GM21737 (cell line): ENCODE measurements around the gene SLC2A4.

Source experiments
- ATAC-seq: cut with Tn5 transposase; IDR thresholded peaks from one replicate; pipeline ENCODE4 v1.9.1; 2021; ENCODE audit warnings: mild to moderate bottlenecking, moderate library complexity; ENCODE audit not compliant: unreplicated experiment

Gene SLC2A4

DNA sequence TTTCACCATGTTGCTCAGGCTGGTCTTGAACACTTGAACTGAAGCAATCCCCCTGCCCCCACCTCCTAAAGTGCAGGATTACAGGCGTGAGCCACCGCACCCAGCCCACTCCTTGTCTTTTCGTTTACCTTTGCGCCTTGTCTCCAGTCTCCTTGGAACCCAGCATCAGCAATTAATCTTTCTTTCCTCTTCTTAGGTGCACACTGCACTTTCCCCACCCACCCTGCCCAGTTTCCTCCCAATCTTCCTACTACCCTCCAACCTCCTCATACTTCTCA lies 17.8 kb upstream of the SLC2A4 start:
- ATAC-seq, result no peak

DNA sequence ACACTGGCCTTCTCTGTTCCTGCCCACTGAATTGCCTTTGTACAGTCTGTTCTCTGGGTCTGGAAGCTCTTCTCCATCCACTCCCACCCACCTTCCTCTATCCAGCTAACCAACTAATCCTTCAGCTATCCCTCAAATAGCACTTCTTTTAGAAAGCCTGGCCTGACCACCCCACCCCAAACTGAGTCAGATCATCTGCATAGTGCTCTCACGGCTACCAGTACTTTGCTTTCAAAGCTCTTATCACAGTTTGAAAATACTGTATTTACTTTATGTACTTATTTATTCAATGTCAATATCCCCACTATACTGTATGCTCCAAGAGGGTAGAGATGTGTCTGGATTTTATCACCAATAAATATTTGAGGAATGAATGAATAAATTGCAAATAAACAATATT lies 14.7 kb upstream of the SLC2A4 start:
- no peak for ATAC-seq

DNA sequence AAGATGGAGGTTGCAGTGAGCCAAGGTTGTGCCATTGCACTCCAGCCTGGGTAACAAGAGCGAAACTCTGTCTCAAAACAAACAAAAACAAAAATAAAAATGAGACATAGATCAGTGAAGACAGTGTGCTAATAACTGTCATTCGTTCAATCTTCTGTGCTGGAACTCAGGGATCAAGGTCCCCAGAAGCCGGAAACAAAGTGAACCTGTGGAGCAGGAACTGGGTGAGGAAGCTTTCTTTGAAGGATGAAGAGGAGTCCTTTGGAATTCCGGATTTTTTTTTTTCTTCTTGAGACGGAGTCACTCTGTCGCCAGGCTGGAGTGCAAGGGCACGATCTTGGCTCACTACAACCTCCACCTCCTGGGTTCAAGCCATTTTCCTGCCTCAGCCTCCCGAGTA lies 2.1 kb upstream of the SLC2A4 start:
- ATAC-seq, result no peak

DNA sequence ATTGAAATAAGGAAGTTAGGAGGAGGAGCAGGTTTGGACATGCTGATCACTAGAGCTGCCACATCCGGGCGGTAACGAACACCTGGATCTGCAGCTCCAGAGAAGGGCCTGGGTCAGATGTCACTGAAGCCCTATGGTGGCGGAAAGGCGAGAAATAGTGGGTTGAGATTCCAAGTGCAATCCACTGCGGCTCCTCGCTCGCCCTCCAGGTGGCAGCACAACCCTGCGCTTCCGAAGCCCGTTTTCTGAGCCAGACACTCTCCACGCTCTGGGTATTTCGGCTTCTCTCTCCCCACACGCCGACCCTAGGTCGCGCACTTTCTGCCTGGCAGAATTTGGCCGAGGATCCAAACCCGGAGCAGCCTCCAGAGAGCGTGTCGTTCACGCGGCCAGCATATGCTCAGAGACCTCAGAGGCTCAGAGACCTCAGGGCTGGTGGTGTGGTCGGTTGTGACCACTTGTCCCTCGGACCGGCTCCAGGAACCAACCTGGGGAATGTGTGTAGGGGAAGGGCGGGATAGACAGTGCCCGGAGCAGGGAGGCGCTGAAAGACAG lies 922 bp upstream of the SLC2A4 start:
- ATAC-seq, result peak; percentile 63

DNA sequence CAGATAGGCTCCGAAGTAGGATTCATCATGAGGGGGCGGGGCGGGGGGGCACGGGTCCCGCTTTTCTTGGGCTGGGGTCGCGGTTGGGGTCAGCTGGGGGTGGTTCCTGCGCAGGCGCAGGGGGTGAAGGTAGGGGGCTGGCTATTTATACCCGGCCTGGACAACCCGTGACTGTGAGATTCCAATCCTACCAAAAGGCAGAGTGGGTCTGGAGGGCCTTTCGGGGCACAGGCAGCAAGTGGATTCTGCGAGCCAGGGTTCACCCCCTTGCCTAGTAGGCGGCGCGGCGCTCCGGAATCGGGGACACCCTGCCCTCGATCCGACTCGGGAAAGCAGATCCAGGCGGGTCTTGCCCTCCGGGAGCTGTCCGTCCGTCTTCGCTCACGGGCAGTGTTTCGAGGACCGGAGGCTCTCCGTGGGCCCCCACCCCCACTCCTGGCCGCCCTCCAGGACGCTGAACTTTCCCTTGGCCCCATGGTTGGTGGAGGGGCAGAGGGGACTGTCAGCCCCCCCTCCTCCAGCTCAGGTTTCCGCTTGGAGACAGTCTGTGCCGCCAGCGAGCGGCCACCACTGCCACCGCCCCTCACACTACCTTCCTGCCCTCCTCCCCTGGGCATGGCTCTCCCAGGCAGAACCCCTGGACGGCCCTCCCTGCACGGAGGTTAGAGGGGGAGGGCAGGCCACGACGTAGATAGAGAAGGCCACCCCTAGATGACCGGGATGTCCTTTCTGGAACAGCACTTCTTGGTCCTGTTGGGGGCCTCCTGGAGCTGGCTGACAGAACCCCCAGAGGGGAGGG lies 634 bp downstream of the SLC2A4 start:
- no peak for ATAC-seq

DNA sequence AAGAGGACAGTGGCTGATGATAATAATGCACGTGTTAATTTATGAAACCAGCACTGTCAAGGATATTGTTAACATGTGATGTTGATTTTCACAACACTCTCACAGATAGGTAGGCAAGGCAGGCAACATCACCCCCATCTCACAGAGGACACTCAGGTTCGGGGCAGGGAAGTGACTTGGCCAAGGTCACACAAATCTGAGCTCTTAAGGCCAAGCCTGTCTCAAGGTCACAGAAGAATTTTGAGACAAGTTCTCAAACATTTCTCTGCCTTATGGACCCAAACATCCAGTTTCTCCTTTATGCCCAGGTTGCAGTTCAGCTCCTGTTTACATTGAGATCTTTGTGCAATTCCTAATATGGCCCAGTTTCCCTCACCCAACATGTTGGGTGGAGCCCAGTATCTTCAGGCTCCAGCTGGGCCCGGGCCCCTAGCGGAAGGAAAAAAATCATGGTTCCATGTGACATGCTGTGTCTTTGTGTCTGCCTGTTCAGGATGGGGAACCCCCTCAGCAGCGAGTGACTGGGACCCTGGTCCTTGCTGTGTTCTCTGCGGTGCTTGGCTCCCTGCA lies 1.3 kb downstream of the SLC2A4 start:
- no peak for ATAC-seq

DNA sequence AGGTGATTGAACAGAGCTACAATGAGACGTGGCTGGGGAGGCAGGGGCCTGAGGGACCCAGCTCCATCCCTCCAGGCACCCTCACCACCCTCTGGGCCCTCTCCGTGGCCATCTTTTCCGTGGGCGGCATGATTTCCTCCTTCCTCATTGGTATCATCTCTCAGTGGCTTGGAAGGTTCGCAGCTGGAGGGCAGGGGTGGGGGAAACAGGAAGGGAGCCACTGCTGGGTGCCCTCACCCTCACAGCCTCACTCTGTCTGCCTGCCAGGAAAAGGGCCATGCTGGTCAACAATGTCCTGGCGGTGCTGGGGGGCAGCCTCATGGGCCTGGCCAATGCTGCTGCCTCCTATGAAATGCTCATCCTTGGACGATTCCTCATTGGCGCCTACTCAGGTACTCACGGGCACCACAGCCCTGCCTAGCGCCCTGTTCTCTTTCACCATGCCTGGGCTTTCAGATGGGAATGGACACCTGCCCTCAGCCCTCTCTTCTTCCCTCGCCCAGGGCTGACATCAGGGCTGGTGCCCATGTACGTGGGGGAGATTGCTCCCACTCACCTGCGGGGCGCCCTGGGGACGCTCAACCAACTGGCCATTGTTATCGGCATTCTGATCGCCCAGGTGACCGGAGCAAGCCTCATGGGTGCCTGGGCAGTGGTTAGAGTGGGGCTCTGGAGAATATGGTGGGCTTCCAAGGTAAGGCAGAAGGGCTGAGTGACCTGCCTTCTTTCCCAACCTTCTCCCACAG lies 2.1 kb downstream of the SLC2A4 start:
- no peak for ATAC-seq

DNA sequence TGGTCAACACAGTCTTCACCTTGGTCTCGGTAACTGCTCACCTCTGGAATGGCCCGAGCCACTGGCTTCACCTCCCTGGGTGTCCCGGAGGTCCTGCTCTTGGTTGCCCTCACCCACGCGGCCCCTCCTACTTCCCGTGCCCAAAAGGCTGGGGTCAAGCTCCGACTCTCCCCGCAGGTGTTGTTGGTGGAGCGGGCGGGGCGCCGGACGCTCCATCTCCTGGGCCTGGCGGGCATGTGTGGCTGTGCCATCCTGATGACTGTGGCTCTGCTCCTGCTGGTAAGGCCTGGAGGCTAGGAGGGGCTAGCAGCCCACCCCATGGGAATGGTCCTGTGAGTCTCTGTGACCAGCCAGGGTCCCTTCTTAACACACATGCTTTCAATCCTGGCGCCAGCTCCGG lies 3.4 kb downstream of the SLC2A4 start:
- no peak for ATAC-seq

DNA sequence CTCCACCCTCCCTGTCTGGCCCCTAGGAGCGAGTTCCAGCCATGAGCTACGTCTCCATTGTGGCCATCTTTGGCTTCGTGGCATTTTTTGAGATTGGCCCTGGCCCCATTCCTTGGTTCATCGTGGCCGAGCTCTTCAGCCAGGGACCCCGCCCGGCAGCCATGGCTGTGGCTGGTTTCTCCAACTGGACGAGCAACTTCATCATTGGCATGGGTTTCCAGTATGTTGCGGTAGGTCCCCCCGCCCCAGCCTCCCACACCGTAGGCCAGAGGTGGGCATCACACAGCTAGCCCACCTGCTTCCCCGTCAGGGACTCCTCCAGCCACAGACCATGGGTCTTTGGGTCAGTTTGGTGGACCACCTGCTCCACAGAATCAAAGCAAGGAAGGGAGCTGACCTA lies 4.2 kb downstream of the SLC2A4 start:
- ATAC-seq, result no peak

DNA sequence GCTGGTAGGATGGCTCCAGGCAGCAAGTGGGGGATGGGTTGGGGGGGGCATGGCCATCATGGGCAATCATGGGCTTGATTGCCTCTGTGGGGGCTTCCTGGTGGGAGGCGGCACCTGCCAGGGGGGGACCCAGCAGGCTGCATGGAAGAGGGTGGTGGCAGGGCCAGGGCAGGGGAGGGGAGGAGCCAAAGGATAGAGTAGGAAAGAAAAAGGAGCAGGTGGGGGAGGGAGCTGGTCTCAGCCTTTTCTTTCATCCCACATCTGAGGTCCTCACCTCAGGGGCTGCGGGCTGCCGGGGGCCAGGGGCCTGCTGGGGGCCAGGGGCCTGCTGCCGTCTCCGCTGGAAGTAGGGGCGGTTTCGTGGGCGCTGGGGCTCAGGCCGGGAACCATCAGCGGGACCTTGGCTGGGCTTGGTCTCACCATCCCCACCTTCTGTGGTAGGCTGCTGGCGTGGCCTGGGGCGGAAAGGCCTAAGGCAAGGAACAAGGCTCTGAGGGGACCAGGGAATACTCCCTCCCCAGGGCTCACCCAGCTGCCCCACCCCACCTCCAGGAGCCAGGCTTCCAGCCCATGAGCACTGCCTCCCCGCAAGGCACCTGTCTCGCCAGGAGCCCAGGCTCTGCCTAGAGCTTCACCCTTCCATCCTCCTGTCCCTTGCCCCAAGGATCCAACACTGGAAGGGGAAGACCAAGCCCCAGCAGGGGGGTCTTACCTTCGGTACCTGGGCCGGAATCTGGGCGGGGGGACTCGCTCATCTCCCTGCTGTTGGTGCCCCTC lies 7.9 kb downstream of the SLC2A4 start:
- no peak for ATAC-seq

DNA sequence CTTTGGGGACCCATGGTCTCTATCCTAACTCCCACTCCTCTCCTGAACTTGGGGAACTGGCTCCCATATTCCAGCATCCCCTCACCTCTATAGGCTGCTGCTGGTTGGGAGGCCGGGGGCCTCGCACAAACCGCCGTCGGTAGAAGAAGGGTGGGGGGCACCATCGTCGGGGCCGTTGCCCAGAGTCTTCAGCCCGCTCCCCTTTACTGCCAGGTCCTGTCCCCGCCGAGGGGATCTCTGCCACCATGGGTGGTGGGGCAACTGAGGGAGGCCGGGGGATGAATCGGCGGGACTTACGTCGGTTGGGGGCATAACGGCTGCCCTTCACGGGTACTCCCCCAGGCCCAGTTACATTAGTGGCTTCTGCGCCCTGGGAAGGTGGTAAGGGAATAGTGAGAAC lies 8.6 kb downstream of the SLC2A4 start:
- ATAC-seq, result no peak

DNA sequence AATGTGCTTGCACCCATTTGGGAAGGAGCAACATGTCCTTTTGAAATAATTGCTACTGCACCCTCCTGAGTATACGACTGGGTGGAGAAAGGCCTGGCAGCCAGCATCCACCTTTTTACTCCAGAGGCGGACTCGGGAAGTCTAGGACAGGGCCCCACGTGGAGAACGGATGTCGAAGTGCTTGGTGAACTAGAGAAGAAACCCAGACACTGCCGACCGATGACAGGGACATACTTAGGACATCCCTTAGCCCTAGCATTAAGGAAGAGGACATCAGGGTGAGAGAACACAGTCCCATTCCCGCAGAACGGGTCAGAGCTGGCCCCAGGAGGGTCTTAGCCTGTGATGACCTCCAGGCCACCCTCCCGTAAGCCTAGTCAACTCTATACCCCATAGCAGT lies 9.2 kb downstream of the SLC2A4 start:
- ATAC-seq, result no peak

DNA sequence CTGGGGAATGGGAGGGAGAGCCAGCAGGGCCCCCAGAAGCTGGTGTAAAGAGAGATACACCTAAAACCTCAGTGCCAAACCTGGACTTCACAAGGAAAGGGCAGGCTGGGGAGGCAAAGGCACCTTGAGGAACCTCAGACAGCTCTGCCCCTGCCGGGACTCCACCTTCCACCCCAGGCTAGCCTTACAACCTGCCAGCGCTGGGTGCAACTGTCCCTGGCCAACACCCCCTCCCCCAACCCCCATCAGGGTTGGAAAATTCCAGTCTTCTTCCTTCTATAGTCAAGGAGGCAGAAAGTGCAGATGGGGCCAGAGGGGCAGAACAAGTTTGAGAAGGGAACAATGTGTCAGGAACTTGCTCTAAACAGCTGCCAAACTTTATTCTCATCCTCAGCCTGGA lies 10.7 kb downstream of the SLC2A4 start:
- no peak for ATAC-seq

DNA sequence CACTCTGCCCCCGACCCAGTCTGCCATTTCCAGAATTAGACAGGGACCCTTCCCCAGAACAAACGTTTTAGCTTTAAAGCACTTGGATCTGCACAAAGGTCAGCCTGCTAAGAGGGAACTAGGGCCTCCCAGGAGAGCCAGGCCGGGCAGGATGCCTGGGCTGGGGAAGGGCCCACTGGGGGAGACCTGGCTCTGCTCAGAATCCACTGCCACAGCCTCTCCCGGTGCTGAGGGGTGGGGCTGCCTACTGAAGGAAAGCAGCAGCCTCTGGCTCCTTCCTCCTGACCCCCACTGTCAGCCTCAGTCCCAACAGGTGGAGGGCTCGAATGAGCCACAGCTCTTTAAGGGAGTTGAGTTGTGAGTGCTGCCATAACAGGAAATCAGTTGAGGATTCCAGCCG lies 11.2 kb downstream of the SLC2A4 start:
- ATAC-seq, result no peak

DNA sequence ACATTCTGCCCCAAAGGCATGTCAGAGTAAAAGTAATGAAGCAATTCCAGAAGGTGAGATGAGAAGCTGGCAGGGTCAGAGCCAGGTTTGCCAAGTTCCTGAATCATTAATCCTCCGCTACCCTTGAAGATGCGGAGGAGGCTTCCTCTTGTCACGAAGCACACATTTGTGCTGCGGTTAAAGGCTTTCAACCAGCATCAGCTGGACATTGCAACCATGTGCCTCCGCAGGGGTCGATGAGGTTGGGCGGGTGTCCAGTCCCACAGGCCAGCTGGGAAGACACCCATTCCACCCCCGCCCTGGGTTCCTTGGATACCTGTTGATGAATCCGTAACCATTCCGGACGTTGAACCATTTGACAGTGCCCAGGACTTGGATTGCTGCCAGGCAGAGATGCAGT lies 11.6 kb downstream of the SLC2A4 start:
- ATAC-seq, result no peak

DNA sequence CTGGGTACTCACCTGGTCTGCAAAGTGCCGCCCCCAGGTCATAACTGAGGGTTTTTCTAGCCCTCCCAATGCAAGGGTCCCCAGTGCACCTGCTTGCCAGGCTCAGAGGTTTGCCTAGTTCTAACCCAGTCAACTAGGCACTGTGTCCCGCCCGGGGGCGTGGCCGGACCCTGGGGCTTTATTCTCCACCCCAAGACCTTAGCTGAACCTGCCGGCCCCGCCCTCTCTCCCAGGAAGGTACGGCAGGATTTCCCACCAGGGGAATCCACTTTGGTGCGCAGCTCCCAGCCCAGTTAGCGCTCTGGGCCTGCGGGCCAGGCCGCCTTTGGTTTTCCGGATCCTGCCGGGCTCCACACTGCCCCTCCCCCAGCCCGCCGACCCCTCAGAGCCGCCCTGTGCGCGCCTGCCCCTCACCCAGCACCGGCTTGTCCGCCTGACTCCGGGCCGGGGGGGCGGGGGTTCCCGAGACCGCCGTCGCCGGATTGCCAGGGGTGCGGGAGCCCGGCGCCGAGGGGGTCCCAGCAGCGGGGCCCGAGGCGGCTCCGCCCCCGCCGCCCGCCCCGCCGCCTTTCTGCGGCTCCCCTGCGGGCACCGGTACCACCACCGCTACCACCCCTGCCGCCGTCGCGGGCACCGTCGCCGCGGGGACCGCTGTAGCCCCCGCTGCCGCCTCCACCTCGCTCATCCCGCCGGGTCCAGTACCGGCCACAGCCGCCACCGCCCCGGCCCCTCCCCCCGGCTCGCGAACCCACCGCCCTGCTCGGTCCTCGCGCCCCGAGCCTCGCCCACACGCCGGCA lies 12.5 kb downstream of the SLC2A4 start:
- ATAC-seq, result no peak

DNA sequence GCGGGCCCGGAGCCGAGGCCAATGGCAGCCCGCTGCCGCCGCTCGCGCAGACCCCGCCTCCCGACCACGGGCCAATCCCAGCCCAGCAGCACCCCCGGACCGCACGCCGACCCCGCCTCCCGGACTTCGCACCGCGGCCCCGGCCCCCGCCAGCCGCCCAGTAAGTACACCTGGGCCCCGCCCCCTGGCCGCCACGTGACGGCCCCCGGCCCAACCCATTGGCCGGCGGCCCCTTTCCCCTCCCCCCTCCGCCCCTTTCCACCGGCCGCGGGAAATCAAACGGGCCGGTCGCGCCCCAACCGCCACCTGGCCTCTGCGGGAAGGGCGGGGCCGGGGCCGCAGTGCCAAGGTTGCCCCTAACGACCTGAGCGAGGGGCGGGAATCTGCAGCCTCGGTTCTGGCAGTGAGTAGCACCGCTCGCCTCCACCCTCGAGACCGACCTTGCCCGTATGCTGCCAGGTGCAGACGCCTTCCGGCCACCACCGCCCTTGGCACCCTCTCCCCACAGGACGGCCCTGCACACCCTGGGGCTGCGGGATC lies 13.2 kb downstream of the SLC2A4 start, which contains the start of gene YBX2:
YBX2 (minus strand) TSS at position 26 of the 540 bp plus-strand sequence. CDS start 139 bp downstream, outside the sequence.
- no peak for ATAC-seq

DNA sequence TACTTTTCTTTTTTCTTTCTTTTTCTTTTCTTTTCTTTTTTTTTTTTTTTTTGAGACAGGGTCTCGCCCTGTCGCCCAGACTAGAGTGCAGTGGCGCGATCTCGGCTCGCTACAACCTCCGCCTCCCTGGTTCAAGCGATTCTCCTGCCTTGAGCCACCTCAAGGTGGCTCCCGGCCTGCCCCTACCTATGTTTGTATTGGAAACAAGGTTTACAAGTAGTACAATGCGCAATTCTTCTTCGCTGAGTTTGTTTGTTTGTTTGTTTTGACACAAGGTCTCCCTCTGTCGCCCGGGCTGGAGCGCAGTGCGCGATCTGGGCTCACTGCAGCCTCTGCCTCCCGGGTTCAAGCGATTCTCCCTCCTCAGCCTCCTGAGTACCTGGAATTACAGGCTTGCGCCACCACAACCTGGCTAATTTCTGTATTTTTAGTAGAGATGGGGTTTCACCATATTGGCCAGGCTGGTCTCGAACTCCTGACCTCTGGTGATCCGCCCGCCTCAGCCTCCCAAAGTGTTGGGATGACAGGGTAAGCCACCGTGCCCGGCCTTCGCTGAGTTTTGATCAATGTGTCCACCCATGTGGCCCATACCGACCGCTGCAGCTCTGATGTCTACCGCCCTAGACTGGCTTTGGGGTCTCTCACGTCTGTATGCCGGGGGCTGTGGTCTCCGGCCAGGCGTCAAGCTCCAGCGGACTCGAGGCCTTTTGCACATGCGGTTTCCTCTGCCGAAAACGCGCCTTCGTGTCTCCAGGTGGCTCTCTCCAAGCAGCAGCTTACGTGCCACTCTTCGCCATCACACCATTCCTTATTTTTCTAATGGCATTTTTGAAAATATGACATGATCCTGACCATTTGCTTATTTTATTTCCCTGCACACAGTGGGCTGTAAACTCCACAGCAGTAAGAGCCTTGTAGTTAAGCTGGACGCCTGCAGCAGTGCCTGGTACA lies 14.0 kb downstream of the SLC2A4 start:
- no peak for ATAC-seq
